Measurements from ENCODE around the gene ITGA7.

DNA sequence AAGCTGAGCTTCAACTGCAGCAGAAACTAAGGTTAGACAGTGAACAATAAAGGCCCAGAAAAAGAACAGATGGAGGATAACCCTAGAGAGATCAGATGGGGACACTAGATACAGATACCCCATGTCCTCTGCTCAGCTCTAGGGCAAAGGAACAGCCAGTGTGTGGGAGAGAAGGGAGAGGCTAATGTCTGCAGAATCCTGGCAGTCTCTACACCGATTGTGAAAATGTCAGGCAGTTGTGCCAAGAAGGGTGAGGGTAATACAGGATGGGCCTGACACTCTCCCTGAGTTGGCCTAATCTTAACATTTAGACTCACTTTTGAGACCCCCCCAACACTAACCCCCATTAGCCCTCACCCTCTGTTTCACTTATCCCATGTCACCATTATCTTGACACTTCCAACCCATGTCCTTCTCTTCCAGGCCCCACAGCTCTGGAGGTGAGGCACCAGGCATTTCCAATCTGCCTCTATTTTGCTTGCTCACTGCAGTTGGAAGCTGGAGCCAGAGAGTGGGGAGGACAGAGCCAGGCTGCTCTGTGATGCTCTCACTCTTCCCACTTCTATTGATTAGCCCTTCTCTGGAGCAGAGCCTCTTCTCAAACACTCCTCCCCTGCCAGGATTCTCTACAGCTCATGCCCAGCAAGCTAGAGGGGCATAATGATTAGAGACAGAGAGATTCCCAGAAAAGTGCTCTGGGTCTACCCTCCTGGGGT, 5.2 kb upstream of the ITGA7 start:
- no peak for TF ChIP-seq CTCF (IDR thresholded peaks at IDR 0.05)
- TF ChIP-seq POLR2A (IDR thresholded peaks at IDR 0.05): no peak
